OCI-LY1 (cell line): Measurements from ENCODE around the gene SH3GLB1.

Source experiments
- H2AFZ ChIP-seq: fragments of 200-600 bp; sonication (generic), shearing (Covaris generic); 2 replicates; pipeline ENCODE4 v1.6.0; 2014; ENCODE audit warnings: antibody characterized with exemption, mild to moderate bottlenecking, low read length
- H3F3A ChIP-seq: fragments of 200-600 bp; sonication (generic), shearing (Covaris generic); 2 replicates; pipeline ENCODE4 v1.6.0; 2014; ENCODE audit warnings: mild to moderate bottlenecking, antibody characterized with exemption, low read length, moderate library complexity; ENCODE audit not compliant: insufficient read depth
- H3K27ac ChIP-seq: fragments of 200-600 bp; sonication (generic); 2 replicates; pipeline ENCODE4 v1.5.1; 2014; ENCODE audit warnings: low read length, mixed run types, mild to moderate bottlenecking, low read depth; ENCODE audit not compliant: poor library complexity, severe bottlenecking
- H3K27me3 ChIP-seq: fragments of 200-600 bp; sonication (generic); 2 replicates; pipeline ENCODE4 v1.6.0; 2014; ENCODE audit warnings: antibody characterized with exemption, mild to moderate bottlenecking, low read length, moderate library complexity; ENCODE audit not compliant: insufficient read depth
- H3K36me3 ChIP-seq: fragments of 200-600 bp; sonication (generic); 2 replicates; pipeline ENCODE4 v1.6.1; 2014; ENCODE audit warnings: mild to moderate bottlenecking, antibody characterized with exemption, low read length, moderate library complexity, mixed read lengths; ENCODE audit not compliant: insufficient read depth
- H3K4me1 ChIP-seq: fragments of 200-600 bp; sonication (generic); 2 replicates; pipeline ENCODE4 v1.5.1; 2014; ENCODE audit warnings: mild to moderate bottlenecking, low read length, moderate library complexity; ENCODE audit not compliant: insufficient read depth, severe bottlenecking
- H3K4me2 ChIP-seq: fragments of 200-600 bp; sonication (generic), shearing (Covaris generic); 2 replicates; pipeline ENCODE4 v1.6.1; 2014; ENCODE audit warnings: low read length
- H3K4me3 ChIP-seq: fragments of 200-600 bp; sonication (generic); 2 replicates; pipeline ENCODE4 v1.5.1; 2014; ENCODE audit warnings: low read length, low read depth, mild to moderate bottlenecking, mixed read lengths; ENCODE audit not compliant: poor library complexity, severe bottlenecking
- H3K79me2 ChIP-seq: fragments of 200-600 bp; shearing (Covaris generic); 2 replicates; pipeline ENCODE4 v1.6.1; 2016; ENCODE audit warnings: mixed run types, low read length, mixed read lengths; ENCODE audit not compliant: insufficient read depth
- H3K9ac ChIP-seq: fragments of 200-600 bp; sonication (generic), shearing (Covaris generic); 2 replicates; pipeline ENCODE4 v1.6.1; 2014; ENCODE audit warnings: mild to moderate bottlenecking, low read length, mixed read lengths
- H3K9me2 ChIP-seq: fragments of 200-600 bp; sonication (generic), shearing (Covaris generic); 2 replicates; pipeline ENCODE4 v1.6.1; 2014; ENCODE audit warnings: low read depth, mild to moderate bottlenecking, low read length, mixed read lengths
- H3K9me3 ChIP-seq: fragments of 200-600 bp; shearing (Covaris generic); 2 replicates; pipeline ENCODE4 v1.6.1; 2014; ENCODE audit warnings: low read length, mixed read lengths
- H4K20me1 ChIP-seq: fragments of 200-600 bp; sonication (generic), shearing (Covaris generic); 2 replicates; pipeline ENCODE4 v1.6.0; 2016; ENCODE audit warnings: mild to moderate bottlenecking, low read length; ENCODE audit not compliant: insufficient read depth
- EZH2 ChIP-seq: fragments of 200-600 bp; sonication (generic), shearing (Covaris generic); IDR thresholded peaks from 2 replicates; pipeline ENCODE4 v1.8.0; 2017; ENCODE audit warnings: borderline replicate concordance, mixed run types, mild to moderate bottlenecking, antibody characterized with exemption, low read length, moderate library complexity, mixed read lengths
- TF ChIP-seq, protein P1 (sequence below): fragments of 200-600 bp; sonication (generic), shearing (Covaris generic); IDR thresholded peaks from 2 replicates; pipeline ENCODE4 v1.5.1; 2017; ENCODE audit warnings: mild to moderate bottlenecking, antibody characterized with exemption, low read length, moderate library complexity, mixed read lengths

Gene SH3GLB1

DNA sequence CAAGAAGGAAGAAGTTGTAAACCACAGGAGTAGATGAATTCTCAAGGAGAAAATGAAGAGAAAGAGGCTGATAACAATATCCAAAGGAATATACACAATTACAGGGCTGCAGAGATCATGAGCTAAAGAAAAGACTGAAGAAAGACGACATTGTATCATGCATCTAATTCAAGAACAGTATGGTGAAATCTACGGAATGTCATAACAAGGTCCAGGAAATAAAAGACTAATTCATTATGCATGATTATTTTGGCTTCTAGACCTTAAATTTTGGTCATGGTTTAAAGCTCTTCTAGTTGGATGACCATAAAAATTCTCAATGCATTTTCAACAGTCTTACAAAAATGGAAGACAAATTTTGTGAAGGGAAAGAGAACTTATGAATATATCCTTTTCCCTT is 71.7 kb downstream of the SH3GLB1 start:
- H3K4me1 ChIP-seq, result peaks cover 28% of the 10 kb centered on the region
- no peak overlapping the region for H3K4me2 ChIP-seq
- H2AFZ ChIP-seq, result no peak overlapping the region
- no peaks in the 10 kb centered on the region for H3K79me2 ChIP-seq
- H3K9me2 ChIP-seq, result no peaks in the 10 kb centered on the region
- no peak overlapping the region for H3K27ac ChIP-seq
- TF ChIP-seq EZH2, result no peak
- TF ChIP-seq, protein P1, sequence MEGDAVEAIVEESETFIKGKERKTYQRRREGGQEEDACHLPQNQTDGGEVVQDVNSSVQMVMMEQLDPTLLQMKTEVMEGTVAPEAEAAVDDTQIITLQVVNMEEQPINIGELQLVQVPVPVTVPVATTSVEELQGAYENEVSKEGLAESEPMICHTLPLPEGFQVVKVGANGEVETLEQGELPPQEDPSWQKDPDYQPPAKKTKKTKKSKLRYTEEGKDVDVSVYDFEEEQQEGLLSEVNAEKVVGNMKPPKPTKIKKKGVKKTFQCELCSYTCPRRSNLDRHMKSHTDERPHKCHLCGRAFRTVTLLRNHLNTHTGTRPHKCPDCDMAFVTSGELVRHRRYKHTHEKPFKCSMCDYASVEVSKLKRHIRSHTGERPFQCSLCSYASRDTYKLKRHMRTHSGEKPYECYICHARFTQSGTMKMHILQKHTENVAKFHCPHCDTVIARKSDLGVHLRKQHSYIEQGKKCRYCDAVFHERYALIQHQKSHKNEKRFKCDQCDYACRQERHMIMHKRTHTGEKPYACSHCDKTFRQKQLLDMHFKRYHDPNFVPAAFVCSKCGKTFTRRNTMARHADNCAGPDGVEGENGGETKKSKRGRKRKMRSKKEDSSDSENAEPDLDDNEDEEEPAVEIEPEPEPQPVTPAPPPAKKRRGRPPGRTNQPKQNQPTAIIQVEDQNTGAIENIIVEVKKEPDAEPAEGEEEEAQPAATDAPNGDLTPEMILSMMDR, result no peak
- H3K4me3 ChIP-seq, result no peak overlapping the region
- no peaks in the 10 kb centered on the region for H3F3A ChIP-seq
- no peaks in the 10 kb centered on the region for H3K27me3 ChIP-seq
- no peaks in the 10 kb centered on the region for H4K20me1 ChIP-seq
- no peak overlapping the region for H3K9ac ChIP-seq
- no peaks in the 10 kb centered on the region for H3K36me3 ChIP-seq
- H3K9me3 ChIP-seq, result no peaks in the 10 kb centered on the region

DNA sequence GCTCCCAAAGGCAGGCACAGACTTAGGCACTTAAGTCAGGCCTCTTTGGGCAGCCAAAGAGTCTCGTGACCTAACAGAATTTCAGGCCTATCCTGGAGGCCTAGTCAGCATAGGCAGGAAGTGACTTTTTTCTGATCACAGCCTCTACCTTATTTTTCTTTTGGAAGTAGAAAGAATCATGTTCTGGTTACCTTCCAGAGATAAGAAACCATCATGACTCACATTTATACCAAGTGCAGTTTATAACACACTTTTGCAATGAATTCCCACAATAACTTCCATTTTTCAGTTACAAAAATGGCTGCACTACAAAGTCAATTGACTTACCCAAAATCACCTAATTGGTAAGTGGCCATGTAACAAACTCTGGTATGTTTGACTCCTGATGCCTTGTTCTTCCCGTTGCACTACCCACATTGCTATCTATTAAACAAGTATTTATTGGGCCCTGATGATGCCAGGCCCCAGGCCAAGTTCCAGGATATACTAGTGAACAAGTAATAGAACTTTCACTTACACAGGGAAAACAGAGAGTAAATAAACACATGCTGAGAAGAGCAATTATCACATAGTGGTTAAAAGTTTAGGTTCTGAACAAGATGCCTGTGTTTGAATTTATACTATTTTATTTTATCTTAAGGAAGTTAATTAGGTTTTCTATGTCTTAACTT is 74.3 kb downstream of the SH3GLB1 start:
- no peaks in the 10 kb centered on the region for H3K27me3 ChIP-seq
- peaks cover 19% of the 10 kb centered on the region for H3K4me1 ChIP-seq
- no peak for TF ChIP-seq EZH2
- TF ChIP-seq, protein P1, result no peak
- no peaks in the 10 kb centered on the region for H3K9me2 ChIP-seq
- no peaks in the 10 kb centered on the region for H3K36me3 ChIP-seq
- H3K4me2 ChIP-seq, result no peak overlapping the region
- H3F3A ChIP-seq, result no peaks in the 10 kb centered on the region
- H3K9me3 ChIP-seq, result no peaks in the 10 kb centered on the region
- H3K9ac ChIP-seq, result no peak overlapping the region
- H2AFZ ChIP-seq, result peak overlapping the region; percentile 44; the same call in 1 of the 2 replicates
- no peaks in the 10 kb centered on the region for H4K20me1 ChIP-seq
- no peaks in the 10 kb centered on the region for H3K79me2 ChIP-seq
- H3K4me3 ChIP-seq, result no peak overlapping the region
- H3K27ac ChIP-seq, result no peak overlapping the region

DNA sequence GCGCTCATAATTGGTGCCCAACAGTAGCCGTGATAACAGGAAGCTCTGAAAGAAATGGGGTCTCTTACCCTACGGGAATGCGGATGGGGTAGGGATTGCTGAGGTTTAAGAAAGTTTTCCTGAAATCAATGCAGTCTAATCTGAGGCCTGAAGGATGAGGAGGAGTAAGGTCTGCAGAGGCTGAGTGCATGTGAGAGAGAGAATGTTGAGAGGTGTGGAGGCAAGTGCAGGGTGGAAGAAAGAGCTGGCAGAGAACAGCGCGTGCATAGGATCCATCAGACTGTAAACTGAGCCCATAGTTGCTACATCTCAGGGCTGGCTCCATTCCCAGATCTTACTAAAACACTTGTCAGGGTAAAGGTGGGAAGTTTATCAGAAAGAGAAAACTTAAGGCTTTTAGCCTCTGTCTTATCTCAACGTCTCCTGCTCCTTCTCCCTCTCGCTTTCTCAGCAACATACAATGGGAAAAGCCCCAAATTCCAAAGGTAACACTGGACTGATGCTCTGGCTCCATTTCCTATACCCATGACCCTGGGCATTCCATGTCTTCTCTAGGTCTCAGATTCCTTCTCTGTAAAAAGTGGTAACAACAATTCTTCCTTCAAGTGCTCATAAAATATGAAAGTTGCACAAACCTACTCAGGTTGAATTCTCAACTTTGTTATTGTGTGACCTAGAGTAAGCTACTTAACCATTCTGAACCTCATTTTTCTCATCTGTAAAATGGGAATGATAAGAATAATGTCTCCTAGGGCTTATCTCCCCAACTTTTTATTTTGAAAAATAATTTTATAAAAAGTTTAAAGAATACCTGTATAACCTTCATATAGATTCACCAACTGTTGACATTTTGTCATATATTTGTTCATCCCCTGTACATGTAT is 75.2 kb downstream of the SH3GLB1 start:
- H3K27ac ChIP-seq, result no peak overlapping the region
- H4K20me1 ChIP-seq, result no peaks in the 10 kb centered on the region
- H2AFZ ChIP-seq, result no peak overlapping the region
- H3K4me1 ChIP-seq, result peaks cover 11% of the 10 kb centered on the region
- no peaks in the 10 kb centered on the region for H3K9me3 ChIP-seq
- H3F3A ChIP-seq, result no peaks in the 10 kb centered on the region
- H3K36me3 ChIP-seq, result no peaks in the 10 kb centered on the region
- H3K79me2 ChIP-seq, result no peaks in the 10 kb centered on the region
- TF ChIP-seq, protein P1, result no peak
- TF ChIP-seq EZH2, result no peak
- no peaks in the 10 kb centered on the region for H3K9me2 ChIP-seq
- H3K27me3 ChIP-seq, result no peaks in the 10 kb centered on the region
- H3K4me2 ChIP-seq, result no peak overlapping the region
- H3K9ac ChIP-seq, result no peak overlapping the region
- H3K4me3 ChIP-seq, result no peak overlapping the region
